Measurements from ENCODE around the gene CAPN8. TPM values are rescaled to one million over a fixed set of nuclear protein-coding genes. Genes with fewer than 3 reads are reported as not detected.

Gene CAPN8
- total RNA-seq, 1 experiment from 2014 or later: 0.54 TPM

GRCh38 chr1:223621312-223621734 lies 44.2 kb downstream of the CAPN8 start:
- ATAC-seq (no peak), DNase-seq (ENCODE audit: low read depth, low spot score) (no peak)
- no peaks in the 10 kb centered on the region for H3K36me3 ChIP-seq (ENCODE audit: control insufficient read depth in 1 of 2, insufficient read depth in 2 of 2, low read length in 2 of 2)
- RAD21 ChIA-PET (ENCODE audit: low non-redundant PET in 1 of 2, low total read pairs in 2 of 2, uncharacterized antibody in 2 of 2, unreplicated experiment in 2 of 2): no interaction called here
- H3K9me2 ChIP-seq (ENCODE audit: insufficient read depth): no peaks in the 10 kb centered on the region
- H3K9me3 ChIP-seq (ENCODE audit: control insufficient read depth in 1 of 2, insufficient read depth in 1 of 2, low read depth in 1 of 2, low read length in 2 of 2): no peaks in the 10 kb centered on the region
- intact Hi-C loops (cut with micrococcal nuclease): no loop called here
- H4K20me1 ChIP-seq (ENCODE audit: insufficient read depth): no peaks in the 10 kb centered on the region
- POLR2A ChIA-PET: no interaction called here
- no peak overlapping the region for H3K4me3 ChIP-seq (replicated peaks in 1 of 2; ENCODE audit: low read depth in 1 of 2, low read length in 2 of 2)
- TF ChIP-seq EZH2 (IDR thresholded peaks at IDR 0.05) (no peak), SP1 (IDR thresholded peaks at IDR 0.05; ENCODE audit: low read depth) (no peak), SIN3A (IDR thresholded peaks at IDR 0.05; ENCODE audit: low read depth) (no peak), RAD21 (IDR thresholded peaks at IDR 0.05; ENCODE audit: low read depth) (no peak), ZBTB33 (IDR thresholded peaks at IDR 0.05; ENCODE audit: extremely low read depth, insufficient replicate concordance, low read length) (no peak), CEBPB (IDR thresholded peaks at IDR 0.05; ENCODE audit: low read depth) (no peak), EGR1 (IDR thresholded peaks at IDR 0.05; ENCODE audit: low read depth) (no peak), MAX (IDR thresholded peaks at IDR 0.05) (no peak), POLR2A (IDR thresholded peaks at IDR 0.05; ENCODE audit: borderline replicate concordance, extremely low read depth, insufficient read depth, insufficient read length) (no peak), REST (IDR thresholded peaks at IDR 0.05; ENCODE audit: low read depth) (no peak), YY1 (IDR thresholded peaks at IDR 0.05; ENCODE audit: extremely low read depth, insufficient replicate concordance, low read depth, low read length) (no peak), ELF1 (IDR thresholded peaks at IDR 0.05; ENCODE audit: borderline replicate concordance, low read depth) (no peak), JUND (IDR thresholded peaks at IDR 0.05) (no peak), TCF7L2 (IDR thresholded peaks at IDR 0.05; ENCODE audit: borderline replicate concordance, extremely low read depth, insufficient read depth, insufficient read length) (no peak), EZH2phosphoT487 (IDR thresholded peaks at IDR 0.05; ENCODE audit: borderline replicate concordance) (no peak), ZFX (IDR thresholded peaks at IDR 0.05) (no peak), ZNF274 (IDR thresholded peaks at IDR 0.05; ENCODE audit: low read depth, low read length) (no peak)
- TF ChIP-seq, protein P1, sequence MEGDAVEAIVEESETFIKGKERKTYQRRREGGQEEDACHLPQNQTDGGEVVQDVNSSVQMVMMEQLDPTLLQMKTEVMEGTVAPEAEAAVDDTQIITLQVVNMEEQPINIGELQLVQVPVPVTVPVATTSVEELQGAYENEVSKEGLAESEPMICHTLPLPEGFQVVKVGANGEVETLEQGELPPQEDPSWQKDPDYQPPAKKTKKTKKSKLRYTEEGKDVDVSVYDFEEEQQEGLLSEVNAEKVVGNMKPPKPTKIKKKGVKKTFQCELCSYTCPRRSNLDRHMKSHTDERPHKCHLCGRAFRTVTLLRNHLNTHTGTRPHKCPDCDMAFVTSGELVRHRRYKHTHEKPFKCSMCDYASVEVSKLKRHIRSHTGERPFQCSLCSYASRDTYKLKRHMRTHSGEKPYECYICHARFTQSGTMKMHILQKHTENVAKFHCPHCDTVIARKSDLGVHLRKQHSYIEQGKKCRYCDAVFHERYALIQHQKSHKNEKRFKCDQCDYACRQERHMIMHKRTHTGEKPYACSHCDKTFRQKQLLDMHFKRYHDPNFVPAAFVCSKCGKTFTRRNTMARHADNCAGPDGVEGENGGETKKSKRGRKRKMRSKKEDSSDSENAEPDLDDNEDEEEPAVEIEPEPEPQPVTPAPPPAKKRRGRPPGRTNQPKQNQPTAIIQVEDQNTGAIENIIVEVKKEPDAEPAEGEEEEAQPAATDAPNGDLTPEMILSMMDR (IDR thresholded peaks at IDR 0.05 in 2 of 3, conservative IDR thresholded peaks at IDR 0.05 in 1 of 3; ENCODE audit: borderline replicate concordance in 1 of 3, insufficient read depth in 1 of 3, low read depth in 2 of 3, low read length in 2 of 3): no peak
- TF ChIP-seq, protein P2, sequence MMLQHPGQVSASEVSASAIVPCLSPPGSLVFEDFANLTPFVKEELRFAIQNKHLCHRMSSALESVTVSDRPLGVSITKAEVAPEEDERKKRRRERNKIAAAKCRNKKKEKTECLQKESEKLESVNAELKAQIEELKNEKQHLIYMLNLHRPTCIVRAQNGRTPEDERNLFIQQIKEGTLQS (IDR thresholded peaks at IDR 0.05): no peak
- H3K4me1 ChIP-seq (ENCODE audit: control insufficient read depth in 1 of 2, insufficient read depth in 2 of 2, low read length in 2 of 2): peaks cover 0 to 4% of the 10 kb centered on the region in 2 experiments; a peak in 1 of 4 replicates
- H3K4me2 ChIP-seq (ENCODE audit: low read length): no peak overlapping the region
- H3K79me2 ChIP-seq (ENCODE audit: insufficient read depth, low read length): no peaks in the 10 kb centered on the region
- CTCF ChIA-PET: interaction anchor here (0.7 kb wide), 1 partner anchor 95 kb away, joined by 3 read pairs; no protein-coding TSS in a partner anchor
- no peak overlapping the region for H3K9ac ChIP-seq (ENCODE audit: low read length)
- no TSS peak for BruUV-seq (replicated peaks)
- no peak overlapping the region for H2AFZ ChIP-seq (ENCODE audit: low read depth, low read length, poor library complexity, severe bottlenecking)
- H3K27ac ChIP-seq (ENCODE audit: low read depth, low read length): no peak overlapping the region
- H3K27me3 ChIP-seq (ENCODE audit: insufficient read depth, low read length): no peaks in the 10 kb centered on the region
